ENCODE measurements around the gene FBLN5.

The FBLN5 gene

GRCh38 chr14:91925727-91926121, 21.8 kb downstream of the FBLN5 start:
- H3K4me3 ChIP-seq (replicated peaks; ENCODE audit: low read depth, low read length), result no peak overlapping the region
- no peak for DNase-seq (ENCODE audit: low read depth)
- no peak for TF ChIP-seq CTCF (IDR thresholded peaks at IDR 0.05; ENCODE audit: low read length, missing control alignments)

GRCh38 chr14:91925001-91925726, 22.3 kb downstream of the FBLN5 start:
- TF ChIP-seq CTCF (IDR thresholded peaks at IDR 0.05; ENCODE audit: low read length, missing control alignments), result no peak
- no peak overlapping the region for H3K4me3 ChIP-seq (replicated peaks; ENCODE audit: low read depth, low read length)
- DNase-seq (ENCODE audit: low read depth), result peak; percentile 56

- no peak overlapping the region for H3K4me3 ChIP-seq (replicated peaks; ENCODE audit: low read depth, low read length)
- TF ChIP-seq CTCF (IDR thresholded peaks at IDR 0.05; ENCODE audit: low read length, missing control alignments), result no peak
- DNase-seq (ENCODE audit: low read depth), result no peak
Observed at GRCh38 chr14:91920526-91920925, 27.0 kb downstream of the FBLN5 start.

GRCh38 chr14:91919814-91920213, 27.7 kb downstream of the FBLN5 start:
- TF ChIP-seq CTCF (IDR thresholded peaks at IDR 0.05; ENCODE audit: low read length, missing control alignments), result no peak
- peak; percentile 60 for DNase-seq (ENCODE audit: low read depth)
- H3K4me3 ChIP-seq (replicated peaks; ENCODE audit: low read depth, low read length), result no peak overlapping the region

GRCh38 chr14:91918186-91918883, 29.2 kb downstream of the FBLN5 start:
- TF ChIP-seq CTCF (IDR thresholded peaks at IDR 0.05; ENCODE audit: low read length, missing control alignments), result no peak

GRCh38 chr14:91912035-91912434, 35.5 kb downstream of the FBLN5 start:
- H3K4me3 ChIP-seq (replicated peaks; ENCODE audit: low read depth, low read length), result no peak overlapping the region
- no peak for TF ChIP-seq CTCF (IDR thresholded peaks at IDR 0.05; ENCODE audit: low read length, missing control alignments)
- DNase-seq (ENCODE audit: low read depth), result no peak

More at GRCh38 chr14:91918186-91918883, 29.2 kb downstream of the FBLN5 start:
- DNase-seq (ENCODE audit: low read depth), result peak; percentile 28
- no peak overlapping the region for H3K4me3 ChIP-seq (replicated peaks; ENCODE audit: low read depth, low read length)

All from fibroblast of pulmonary artery (primary cell).